Activated naive CD4-positive, alpha-beta T cell treated with anti-CD3 and anti-CD28 coated beads, Interleukin-2, amount 50 U/mL, for 16 hours (primary cell): ENCODE measurements around the gene PRR5.
A peak's percentile ranks its signal among the peaks of the same experiment; 100 is the strongest.
"Not testable (repeated sequence)": the region's sequence is repeated elsewhere in the genome, so short reads cannot be mapped to it uniquely, and the experiment has no call there.

Source experiments
- DNase-seq: peaks from one replicate; pipeline ENCODE4 v3.0.0-alpha.2; 2020

PRR5 gene

GRCh38 chr22:44676441-44677352 lies 25.3 kb upstream of the PRR5 start:
- DNase-seq, result no peak

GRCh38 chr22:44677353-44677840 lies 24.6 kb upstream of the PRR5 start:
- DNase-seq, result no peak

- no peak for DNase-seq
Observed at GRCh38 chr22:44677871-44678555, 24.0 kb upstream of the PRR5 start.

- DNase-seq, result no peak
Observed at GRCh38 chr22:44678556-44679305, 23.3 kb upstream of the PRR5 start.

GRCh38 chr22:44679306-44679647 lies 22.7 kb upstream of the PRR5 start:
- DNase-seq, result not testable (repeated sequence)

- DNase-seq, result no peak
Observed at GRCh38 chr22:44680058-44680457, 21.9 kb upstream of the PRR5 start.

- DNase-seq, result no peak
Observed at GRCh38 chr22:44680481-44680894, 21.5 kb upstream of the PRR5 start.

GRCh38 chr22:44682556-44683168 lies 19.3 kb upstream of the PRR5 start:
- no peak for DNase-seq

- no peak for DNase-seq
Observed at GRCh38 chr22:44683237-44683636, 18.8 kb upstream of the PRR5 start.

GRCh38 chr22:44683881-44684280 lies 18.1 kb upstream of the PRR5 start:
- no peak for DNase-seq

GRCh38 chr22:44684506-44685383 lies 17.3 kb upstream of the PRR5 start:
- peak; percentile 82 for DNase-seq

- peak; percentile 84 for DNase-seq
Observed at GRCh38 chr22:44685384-44686056, 16.5 kb upstream of the PRR5 start.

GRCh38 chr22:44686873-44687600 lies 15.0 kb upstream of the PRR5 start:
- DNase-seq, result no peak

- no peak for DNase-seq
Observed at GRCh38 chr22:44689173-44689572, 12.8 kb upstream of the PRR5 start.

- DNase-seq, result no peak
Observed at GRCh38 chr22:44689915-44690524, 12.0 kb upstream of the PRR5 start.

- no peak for DNase-seq
Observed at GRCh38 chr22:44691796-44692661, 10.0 kb upstream of the PRR5 start.

- no peak for DNase-seq
Observed at GRCh38 chr22:44692662-44693007, 9.4 kb upstream of the PRR5 start.

GRCh38 chr22:44693145-44693544 lies 8.9 kb upstream of the PRR5 start:
- DNase-seq, result no peak

GRCh38 chr22:44693756-44694155 lies 8.2 kb upstream of the PRR5 start:
- DNase-seq, result no peak
